Measurements from ENCODE around the gene MYLK. TPM values are rescaled to one million over a fixed set of nuclear protein-coding genes. Genes with fewer than 3 reads are reported as not detected.

Gene MYLK
- total and polyA plus RNA-seq, 2 donors (not counting 1 experiment from before 2014, with no cell fraction given), result 0.51 TPM; not detected in 1

DNA sequence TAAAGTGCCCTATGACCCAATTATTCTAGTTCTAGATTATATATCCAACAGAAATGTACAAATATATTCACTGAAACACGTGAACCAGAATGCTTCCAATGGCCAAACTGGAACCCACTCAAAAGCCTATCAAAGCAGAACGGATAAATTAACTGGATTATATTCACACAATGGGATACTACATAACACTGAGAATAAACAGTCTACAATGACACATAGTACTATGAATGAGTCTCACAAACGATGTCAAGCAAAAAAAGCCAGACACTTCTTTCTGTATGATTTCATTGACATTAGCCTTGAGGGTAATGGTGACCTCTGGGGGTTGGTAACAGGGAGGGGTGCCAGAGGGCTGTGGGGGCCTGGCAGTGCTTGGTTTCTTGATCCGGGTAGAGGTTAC, 248.4 kb downstream of the MYLK start:
- Histone ChIP-seq H3K27ac (ENCODE audit: low read length in 2 of 2) (no peak overlapping the region), H3K9me3 (ENCODE audit: control extremely low read depth in 1 of 3, control insufficient read depth in 2 of 3, insufficient read depth in 1 of 3, low read length in 2 of 3) (no peaks in the 10 kb centered on the region), H3K79me2 (ENCODE audit: control insufficient read depth, insufficient read depth, low read length) (no peaks in the 10 kb centered on the region), H3K27me3 (replicated peaks in 1 of 4; ENCODE audit: control extremely low read depth in 1 of 4, control insufficient read depth in 3 of 4, insufficient read depth in 4 of 4, low read length in 3 of 4) (no peaks in the 10 kb centered on the region), H3K36me3 (replicated peaks in 1 of 2; ENCODE audit: control extremely low read depth in 1 of 2, control insufficient read depth in 1 of 2, extremely low read depth in 1 of 2, insufficient read depth in 2 of 2, low read length in 1 of 2) (peaks cover 0 to 2% of the 10 kb centered on the region in 2 experiments), H3K9ac (ENCODE audit: low read length) (no peak overlapping the region), H3K4me1 (ENCODE audit: control insufficient read depth in 2 of 2, insufficient read depth in 2 of 2, low read length in 2 of 2) (no peaks in the 10 kb centered on the region), H3K4me2 (replicated peaks; ENCODE audit: low read depth, low read length, poor library complexity, severe bottlenecking) (no peak overlapping the region), H4K20me1 (ENCODE audit: control insufficient read depth, insufficient read depth, low read length, poor library complexity, severe bottlenecking) (no peaks in the 10 kb centered on the region), H2AFZ (ENCODE audit: insufficient read depth, low read depth, low read length, poor library complexity, severe bottlenecking) (no peak overlapping the region), H3K4me3 (ENCODE audit: control extremely low read depth in 1 of 5, extremely low read depth in 1 of 5, insufficient read depth in 1 of 5, low read depth in 2 of 5, low read length in 4 of 5) (no peak overlapping the region)
- 100% methylated on average over 1 of the region's 4 CpGs for WGBS (ENCODE audit: insufficient coverage)
- no peaks in the 10 kb centered on the region for H3K27me3 Mint-ChIP-seq
- TF ChIP-seq CTCF (IDR thresholded peaks at IDR 0.05) (no peak), EZH2 (IDR thresholded peaks at IDR 0.05; ENCODE audit: borderline replicate concordance, insufficient read depth, low read depth, low read length, poor library complexity, severe bottlenecking) (no peak)
- ChIA-PET CTCF (no interaction called here), POLR2A (no interaction called here)
- no peaks in the 10 kb centered on the region for H3K9me3 Mint-ChIP-seq (ENCODE audit: insufficient read depth)
- no peaks in the 10 kb centered on the region for H3K4me1 Mint-ChIP-seq
- DNase-seq (no peak), ATAC-seq (ENCODE audit: low read depth) (no peak)
- intact Hi-C loops (cut with micrococcal nuclease), result no loop called here
- H3K4me3 Mint-ChIP-seq, result no peak overlapping the region
- no peak overlapping the region for H3K27ac Mint-ChIP-seq

DNA sequence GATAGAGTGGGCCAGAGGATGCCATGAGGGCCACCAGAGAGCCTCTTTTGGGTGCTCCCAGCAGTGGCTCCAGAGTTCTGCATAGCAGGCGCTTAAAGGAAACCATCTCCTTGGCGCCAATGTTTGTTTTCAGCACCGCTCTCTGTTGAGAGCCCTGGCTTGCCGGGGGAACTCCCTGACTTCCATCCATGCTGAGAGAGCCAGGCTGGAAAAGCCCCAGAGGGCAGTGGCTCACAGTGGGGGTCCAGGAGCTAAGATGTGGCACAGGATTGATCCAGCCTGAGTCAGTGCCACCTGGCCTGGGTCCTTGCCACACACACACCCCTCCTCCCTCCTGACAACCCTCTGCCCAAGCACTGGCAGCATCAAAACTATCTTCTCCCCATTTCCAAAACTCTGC, 248.9 kb downstream of the MYLK start:
- Histone ChIP-seq H4K20me1 (ENCODE audit: control insufficient read depth, insufficient read depth, low read length, poor library complexity, severe bottlenecking) (no peaks in the 10 kb centered on the region), H3K4me3 (ENCODE audit: control extremely low read depth in 1 of 5, extremely low read depth in 1 of 5, insufficient read depth in 1 of 5, low read depth in 2 of 5, low read length in 4 of 5) (no peak overlapping the region), H3K27me3 (replicated peaks in 1 of 4; ENCODE audit: control extremely low read depth in 1 of 4, control insufficient read depth in 3 of 4, insufficient read depth in 4 of 4, low read length in 3 of 4) (no peaks in the 10 kb centered on the region), H3K36me3 (replicated peaks in 1 of 2; ENCODE audit: control extremely low read depth in 1 of 2, control insufficient read depth in 1 of 2, extremely low read depth in 1 of 2, insufficient read depth in 2 of 2, low read length in 1 of 2) (peaks cover 0 to 4% of the 10 kb centered on the region in 2 experiments), H2AFZ (ENCODE audit: insufficient read depth, low read depth, low read length, poor library complexity, severe bottlenecking) (no peak overlapping the region), H3K79me2 (ENCODE audit: control insufficient read depth, insufficient read depth, low read length) (no peaks in the 10 kb centered on the region), H3K9me3 (ENCODE audit: control extremely low read depth in 1 of 3, control insufficient read depth in 2 of 3, insufficient read depth in 1 of 3, low read length in 2 of 3) (no peaks in the 10 kb centered on the region), H3K27ac (ENCODE audit: low read length in 2 of 2) (no peak overlapping the region), H3K4me1 (ENCODE audit: control insufficient read depth in 2 of 2, insufficient read depth in 2 of 2, low read length in 2 of 2) (no peaks in the 10 kb centered on the region), H3K4me2 (replicated peaks; ENCODE audit: low read depth, low read length, poor library complexity, severe bottlenecking) (no peak overlapping the region), H3K9ac (ENCODE audit: low read length) (no peak overlapping the region)
- no peaks in the 10 kb centered on the region for H3K27me3 Mint-ChIP-seq
- ATAC-seq (ENCODE audit: low read depth) (no peak), DNase-seq (no peak)
- intact Hi-C loops (cut with micrococcal nuclease), result no loop called here
- TF ChIP-seq CTCF (IDR thresholded peaks at IDR 0.05) (no peak), EZH2 (IDR thresholded peaks at IDR 0.05; ENCODE audit: borderline replicate concordance, insufficient read depth, low read depth, low read length, poor library complexity, severe bottlenecking) (no peak)
- no peak overlapping the region for H3K27ac Mint-ChIP-seq
- ChIA-PET POLR2A (no interaction called here), CTCF (no interaction called here)
- no peaks in the 10 kb centered on the region for H3K4me1 Mint-ChIP-seq
- H3K4me3 Mint-ChIP-seq, result no peak overlapping the region
- WGBS (ENCODE audit: insufficient coverage), result 100% methylated on average over 4 of the region's 4 CpGs
- H3K9me3 Mint-ChIP-seq (ENCODE audit: insufficient read depth), result no peaks in the 10 kb centered on the region

Data from B cell (primary cell).